Small intestine (tissue), 7 donors: ENCODE results near the gene SLC25A24. TPM values are rescaled to one million over a fixed set of nuclear protein-coding genes. Genes with fewer than 3 reads are reported as not detected.

Source experiments
- DNase-seq, 2 donors: peaks; one replicate each; pipeline versions ENCODE4 v3.0.0 to v3.0.0-alpha.2; 2013
- FAIRE-seq: peaks from 2 replicates; lab custom pipeline; 2012; peaks lifted over from hg19 to GRCh38; lab: Jason Lieb, UNC
- H3K27ac ChIP-seq, 3 donors: one replicate each; pipeline ENCODE4 v1.5.1; 2013; ENCODE audit warnings: low read length in 2 of 3, mild to moderate bottlenecking in 2 of 3, control low read depth in 1 of 3, inconsistent platforms in 1 of 3, low read depth in 1 of 3, moderate library complexity in 1 of 3
- H3K27me3 ChIP-seq, 3 donors: one replicate each; pipeline ENCODE4 v1.6.1; 2013; ENCODE audit warnings: low read length in 3 of 3, inconsistent platforms in 1 of 3; ENCODE audit not compliant: control insufficient read depth in 3 of 3, insufficient read depth in 3 of 3
- H3K36me3 ChIP-seq, 3 donors: one replicate each; pipeline ENCODE4 v1.6.1; 2013; ENCODE audit warnings: low read length in 3 of 3, inconsistent platforms in 1 of 3, low read depth in 1 of 3, mild to moderate bottlenecking in 1 of 3, moderate library complexity in 1 of 3; ENCODE audit not compliant: control insufficient read depth in 3 of 3, insufficient read depth in 2 of 3
- H3K4me1 ChIP-seq, 3 donors: one replicate each; pipeline ENCODE4 v1.6.1; 2013; ENCODE audit warnings: low read length in 2 of 3, inconsistent platforms in 1 of 3, low read depth in 1 of 3, mild to moderate bottlenecking in 1 of 3, moderate library complexity in 1 of 3; ENCODE audit not compliant: control insufficient read depth in 3 of 3, insufficient read depth in 2 of 3
- H3K4me3 ChIP-seq, 3 donors: one replicate each; pipeline ENCODE4 v1.5.1; 2013; ENCODE audit warnings: low read length in 3 of 3, control low read depth in 1 of 3, inconsistent platforms in 1 of 3, low read depth in 1 of 3, mild to moderate bottlenecking in 1 of 3, moderate library complexity in 1 of 3
- H3K9me3 ChIP-seq, 2 donors: one replicate each; pipeline ENCODE4 v1.6.1; 2013; ENCODE audit warnings: low read depth in 1 of 2, low read length in 1 of 2; ENCODE audit not compliant: control insufficient read depth in 2 of 2, insufficient read depth in 1 of 2
- WGBS, 3 donors: extraction: QIAGEN DNeasy Blood & Tissue Kit; methylation state at CpG; one replicate each; pipeline ENCODE4 v1.1.7; 2013; 5-methylcytosine and 5-hydroxymethylcytosine counted together
- polyA plus RNA-seq, 4 donors: library from polyadenylated mRNA; stranded (reverse) in 3 of 4; unstranded in 1 of 4; fragments of 200-250 nt in 3 of 4; fragments of 120-200 nt in 1 of 4; gene quantifications; one replicate each; pipeline versions ENCODE4 v1.2.1 to v1.2.3, GENCODE V29; 2013
- donor health status: healthy with polysubstance abuse.
- donor health status: control.
- donor health status: control.
- donor health status: Bipolar disorder and iron deficiency.
- donor health status: healthy.

SLC25A24 gene
- polyA plus RNA-seq, 4 donors = 31.7 to 43.4 (median 36.8) TPM

DNA sequence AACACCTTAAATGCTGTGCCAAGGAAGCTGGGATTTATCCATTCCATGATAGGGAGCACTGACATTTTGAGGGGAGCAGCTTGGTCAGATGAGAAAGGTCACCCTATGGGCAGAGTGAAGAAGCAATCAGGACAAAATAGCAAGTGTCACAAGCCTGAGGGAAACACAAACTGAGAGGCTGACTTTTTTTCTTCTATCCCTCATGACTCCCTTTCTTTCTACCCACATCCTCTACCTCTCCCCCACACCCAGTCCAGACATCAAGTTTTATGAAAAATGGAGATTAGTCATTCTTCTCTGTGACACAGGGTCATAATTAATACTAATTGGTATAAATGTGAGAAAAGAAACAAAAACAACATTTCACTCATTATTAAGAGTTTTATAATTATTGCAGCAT lies 103.1 kb downstream of the SLC25A24 start:
- FAIRE-seq = no peak
- Histone ChIP-seq H3K27me3 (no peaks in the 10 kb centered on the region), H3K9me3 (no peaks in the 10 kb centered on the region), H3K27ac (no peak overlapping the region), H3K36me3 (no peaks in the 10 kb centered on the region), H3K4me3 (no peak overlapping the region), H3K4me1 (no peaks in the 10 kb centered on the region)
- no peak for DNase-seq

DNA sequence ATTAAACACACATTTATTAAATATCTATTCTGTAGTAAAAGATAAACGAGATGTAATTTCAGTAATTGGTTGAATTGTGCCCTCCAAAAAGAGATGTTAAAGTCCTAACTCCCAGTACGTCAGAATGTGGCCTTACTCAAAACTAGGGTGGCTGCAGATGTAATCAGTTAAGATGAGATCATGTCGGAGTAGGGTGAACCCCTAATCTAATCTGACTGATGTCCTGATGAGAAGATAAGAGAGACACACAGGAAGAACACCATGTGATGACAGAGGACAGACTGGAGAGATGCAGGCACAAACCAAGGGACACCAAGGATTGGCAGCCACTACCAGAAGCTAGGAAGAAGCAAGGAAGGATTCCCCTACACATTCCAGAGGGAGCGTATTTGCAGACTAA lies 104.1 kb downstream of the SLC25A24 start:
- 71 to 85% (median 76%) methylated on average over 4 of the region's 4 CpGs for WGBS, 3 donors
- H3K27ac ChIP-seq = no peak overlapping the region
- FAIRE-seq (no peak), DNase-seq (no peak)
- no peaks in the 10 kb centered on the region for H3K27me3 ChIP-seq
- H3K4me1 ChIP-seq = no peaks in the 10 kb centered on the region
- no peak overlapping the region for H3K4me3 ChIP-seq
- no peaks in the 10 kb centered on the region for H3K36me3 ChIP-seq
- H3K9me3 ChIP-seq = no peaks in the 10 kb centered on the region

DNA sequence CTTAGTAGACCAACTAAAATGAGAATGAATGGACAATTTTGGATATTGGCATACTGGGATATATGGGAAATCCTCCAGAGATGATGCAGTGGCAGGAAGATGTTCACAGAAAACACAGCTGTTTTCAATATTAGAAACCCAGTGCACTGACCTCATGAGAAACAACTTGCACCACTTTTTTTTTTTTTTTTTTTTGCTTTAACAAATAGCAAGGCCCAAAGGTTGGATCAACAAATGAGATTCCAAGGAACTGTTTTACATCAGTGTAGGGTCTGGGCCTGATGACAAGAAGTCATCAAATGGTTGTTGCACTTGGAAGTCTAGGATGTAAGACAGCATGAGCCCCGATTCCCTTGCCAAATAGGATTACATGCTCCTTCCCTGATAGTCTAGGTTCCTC lies 110.7 kb downstream of the SLC25A24 start:
- H3K36me3 ChIP-seq = no peaks in the 10 kb centered on the region
- DNase-seq (no peak), FAIRE-seq (no peak)
- H3K4me3 ChIP-seq = no peak overlapping the region
- 68 to 96% (median 93%) methylated on average over 1 of the region's 1 CpG for WGBS, 3 donors
- no peaks in the 10 kb centered on the region for H3K9me3 ChIP-seq
- no peak overlapping the region for H3K27ac ChIP-seq
- no peaks in the 10 kb centered on the region for H3K4me1 ChIP-seq
- no peaks in the 10 kb centered on the region for H3K27me3 ChIP-seq

DNA sequence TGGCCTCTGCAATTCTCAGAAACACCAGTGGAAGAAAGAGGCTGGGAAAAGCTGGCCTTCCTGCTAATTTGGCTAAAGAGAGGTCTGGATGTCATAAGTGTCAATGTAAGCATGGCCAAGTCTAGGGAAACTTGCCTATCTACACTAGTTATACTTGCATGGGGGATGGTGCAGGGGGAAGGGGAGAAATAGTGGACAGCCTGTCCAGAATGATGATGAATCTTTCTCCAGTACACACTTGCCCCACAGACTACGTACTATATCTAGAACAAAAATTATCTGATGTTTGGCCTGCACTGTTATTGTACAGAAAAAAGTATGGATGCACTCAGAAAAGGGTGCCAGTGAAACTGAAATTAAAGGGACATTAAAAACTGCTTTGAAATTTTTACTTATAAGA lies 114.5 kb downstream of the SLC25A24 start:
- no peak overlapping the region for H3K4me3 ChIP-seq
- DNase-seq = no peak
- no peaks in the 10 kb centered on the region for H3K9me3 ChIP-seq
- no peaks in the 10 kb centered on the region for H3K27me3 ChIP-seq
- H3K4me1 ChIP-seq = no peaks in the 10 kb centered on the region
- no peak for FAIRE-seq
- no peak overlapping the region for H3K27ac ChIP-seq
- WGBS, 3 donors = 88 to 100% (median 92%) methylated on average over 1 of the region's 1 CpG
- H3K36me3 ChIP-seq = no peaks in the 10 kb centered on the region

DNA sequence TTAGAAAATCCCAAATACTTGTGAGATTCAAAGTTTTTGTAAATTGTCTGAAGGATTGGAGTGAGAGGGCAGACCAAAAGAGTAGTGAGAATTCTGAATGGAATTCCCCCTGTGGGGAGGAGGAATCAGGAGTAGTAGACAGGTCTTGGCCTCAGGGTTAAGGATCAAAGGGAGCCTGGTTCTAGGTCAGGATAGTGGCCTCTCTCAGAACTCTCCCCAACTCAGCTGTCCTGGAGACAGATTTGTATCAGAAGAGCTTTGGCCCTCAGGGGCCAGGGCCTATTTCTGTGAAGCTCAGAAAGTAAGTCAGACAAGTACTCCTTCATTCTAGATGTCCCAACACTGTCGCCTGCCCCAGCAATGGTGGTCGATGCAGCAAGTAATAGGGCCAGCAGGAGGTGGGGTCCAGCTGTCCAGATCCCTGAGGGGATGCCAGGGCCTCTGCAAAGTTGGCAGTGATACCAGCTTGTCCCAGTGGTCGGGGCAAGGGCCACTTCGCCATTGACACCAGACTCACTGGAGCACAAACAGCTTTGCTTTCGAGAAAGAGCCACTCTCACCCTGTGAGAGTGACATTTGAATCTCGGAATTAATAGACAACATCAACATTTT lies 115.2 kb downstream of the SLC25A24 start:
- no peaks in the 10 kb centered on the region for H3K4me1 ChIP-seq
- no peak for DNase-seq
- H3K27me3 ChIP-seq = no peaks in the 10 kb centered on the region
- H3K9me3 ChIP-seq = no peaks in the 10 kb centered on the region
- no peak overlapping the region for H3K4me3 ChIP-seq
- H3K36me3 ChIP-seq = no peaks in the 10 kb centered on the region
- WGBS, 3 donors = 88 to 94% (median 92%) methylated on average over 6 of the region's 6 CpGs
- FAIRE-seq = no peak
- H3K27ac ChIP-seq = no peak overlapping the region

Other genes with a start within 250 kb of the SLC25A24 start
- 10 to 100 TPM in 2 of 4 donors, 1 to 10 TPM in 2; 5.4 to 50.2 (median 11.2) TPM for gene VAV3, start 235.2 kb downstream of the SLC25A24 start, polyA plus RNA-seq
- 1 to 10 TPM in 1 of 4 donors, under 1 TPM in 1, not detected in 2; 0.07 to 1.0 TPM for gene NBPF4, start 43.7 kb upstream of the SLC25A24 start, polyA plus RNA-seq
- under 1 TPM in 2 of 4 donors, not detected in 2; 0.09 to 0.55 TPM for gene NBPF6, start 250.0 kb upstream of the SLC25A24 start, polyA plus RNA-seq